Left hindlimb (tissue), 1 donor: ENCODE measurements around the gene KCNK17.

Source experiments
- DNase-seq: peaks from one replicate; pipeline ENCODE4 v3.0.0-alpha.2; 2018

KCNK17 gene

GRCh38 chr6:39335780-39336545, 21.7 kb upstream of the KCNK17 start:
- no peak for DNase-seq

GRCh38 chr6:39333644-39334438, 19.6 kb upstream of the KCNK17 start:
- DNase-seq, result no peak

- no peak for DNase-seq
Observed at GRCh38 chr6:39330476-39330875, 16.3 kb upstream of the KCNK17 start.

GRCh38 chr6:39330057-39330456, 15.8 kb upstream of the KCNK17 start:
- DNase-seq, result no peak

- no peak for DNase-seq
Observed at GRCh38 chr6:39328066-39328465, 13.8 kb upstream of the KCNK17 start.

- no peak for DNase-seq
Observed at GRCh38 chr6:39327507-39327906, 13.3 kb upstream of the KCNK17 start.

- no peak for DNase-seq
Observed at GRCh38 chr6:39322306-39322850, 8.2 kb upstream of the KCNK17 start, which contains the start of gene KCNK16. Gene KCNK16 (minus strand): TSS chr6:39322702. CDS start chr6:39322540, 162 bp downstream.

- no peak for DNase-seq
Observed at GRCh38 chr6:39321761-39322160, 7.5 kb upstream of the KCNK17 start.

- DNase-seq, result no peak
Observed at GRCh38 chr6:39320363-39320984, 6.3 kb upstream of the KCNK17 start.

- DNase-seq, result peak; percentile 60
Observed at GRCh38 chr6:39319621-39320362, 5.6 kb upstream of the KCNK17 start.

- DNase-seq, result no peak
Observed at GRCh38 chr6:39317256-39317655, 3.0 kb upstream of the KCNK17 start.

- no peak for DNase-seq
Observed at GRCh38 chr6:39313526-39314272, 520 bp downstream of the KCNK17 start.

- no peak for DNase-seq
Observed at GRCh38 chr6:39312912-39313525, 1.2 kb downstream of the KCNK17 start.

- no peak for DNase-seq
Observed at GRCh38 chr6:39310542-39310941, 3.7 kb downstream of the KCNK17 start.

- peak; percentile 57 for DNase-seq
Observed at GRCh38 chr6:39309942-39310531, 4.2 kb downstream of the KCNK17 start.

GRCh38 chr6:39307462-39307861, 6.8 kb downstream of the KCNK17 start:
- no peak for DNase-seq

GRCh38 chr6:39304951-39305350, 9.3 kb downstream of the KCNK17 start:
- no peak for DNase-seq

GRCh38 chr6:39303425-39304153, 10.6 kb downstream of the KCNK17 start:
- DNase-seq, result no peak

GRCh38 chr6:39302669-39303424, 11.4 kb downstream of the KCNK17 start:
- DNase-seq, result peak; percentile 74
